Prostate gland (tissue), 2 donors: ENCODE measurements around the gene LRRC59. TPM values are rescaled to one million over a fixed set of nuclear protein-coding genes. Genes with fewer than 3 reads are reported as not detected.
A peak's percentile ranks its signal among the peaks of the same experiment; 100 is the strongest.

ENCODE experiments used
- DNase-seq: peaks from one replicate; pipeline ENCODE4 v3.0.0-alpha.2; 2019; ENCODE audit warnings: low spot score
- H3K27ac ChIP-seq, 2 donors: fragments of 200-600 bp; sonication (generic); 2 replicates each; pipeline ENCODE4 v1.5.1; 2017 to 2019
- H3K27me3 ChIP-seq: fragments of 200-600 bp; sonication (generic); replicated peaks from 2 replicates; pipeline ENCODE4 v1.5.1; 2019; ENCODE audit not compliant: insufficient read depth
- H3K36me3 ChIP-seq, 2 donors: fragments of 200-600 bp; sonication (generic); 1 replicate in 1 of 2; 2 replicates in 1 of 2; pipeline versions ENCODE4 v1.5.1 to v1.8.1; 2017 to 2019
- H3K4me1 ChIP-seq: fragments of 200-600 bp; sonication (generic); replicated peaks from 2 replicates; pipeline ENCODE4 v1.5.1; 2019
- H3K4me3 ChIP-seq, 2 donors: fragments of 200-600 bp; sonication (generic); 2 replicates each; pipeline ENCODE4 v1.5.1; 2017 to 2019
- H3K9me3 ChIP-seq: fragments of 200-600 bp; sonication (generic); 2 replicates; pipeline ENCODE4 v1.5.1; 2017
- CTCF ChIP-seq, 4 experiments: fragments of 200-600 bp in 2 of 4; fragments of 450-650 bp in 2 of 4; sonication (generic) in 2 of 4; IDR thresholded peaks; 1 replicate in 3 of 4; 2 replicates in 1 of 4; pipeline ENCODE4 v1.5.1; 2016 to 2019; ENCODE audit warnings: antibody characterized with exemption in 4 of 4, mild to moderate bottlenecking in 2 of 4, moderate library complexity in 2 of 4
- POLR2A ChIP-seq: fragments of 450-650 bp; IDR thresholded peaks from one replicate; pipeline ENCODE4 v1.6.1; 2016; ENCODE audit warnings: antibody characterized with exemption, mild to moderate bottlenecking
- POLR2AphosphoS5 ChIP-seq: sonication (generic); formaldehyde crosslinking; IDR thresholded peaks from one replicate; pipeline ENCODE4 v1.6.1; 2017; ENCODE audit warnings: antibody characterized with exemption
- WGBS: methylation state at CpG from one replicate; pipeline ENCODE4 v1.1.5; 2018; 5-methylcytosine and 5-hydroxymethylcytosine counted together
- intact Hi-C: fragments of 100-400 bp; cut with DNase I; formaldehyde crosslinking; loops from one replicate; pipeline ENCODE4 v1.14.2; 2022
- total RNA-seq, 2 donors: library from RNA; depleted of rRNA; stranded (reverse); fragments of >200 nt; gene quantifications; one replicate each; pipeline ENCODE4 v1.1.0, GENCODE V29; 2016

The LRRC59 gene
- total RNA-seq, 2 donors from 2014 or later = 67.6 to 76.6 TPM

- H3K4me1 ChIP-seq = peaks cover 7% of the 10 kb centered on the region
- DNase-seq = peak; percentile 57
- peak overlapping the region; percentile 67 to 68 for H3K4me3 ChIP-seq
- intact Hi-C loops = no loop called here
- TF ChIP-seq POLR2AphosphoS5 (no peak), POLR2A (peak; percentile 27)
- peak overlapping the region; percentile 81 to 91 for H3K27ac ChIP-seq
- 19% methylated on average over 4 of the region's 4 CpGs for WGBS
- no peaks in the 10 kb centered on the region for H3K27me3 ChIP-seq
- H3K36me3 ChIP-seq = no peaks in the 10 kb centered on the region
- no peaks in the 10 kb centered on the region for H3K9me3 ChIP-seq
These were observed 29.8 kb upstream of the LRRC59 start for GRCh38 chr17:50426814-50427787.

GRCh38 chr17:50426472-50426782, 29.1 kb upstream of the LRRC59 start:
- H3K36me3 ChIP-seq = no peaks in the 10 kb centered on the region
- H3K4me3 ChIP-seq = peak overlapping the region; percentile 67 to 68
- H3K27ac ChIP-seq = peak overlapping the region; percentile 81 to 91
- H3K4me1 ChIP-seq = peaks cover 7% of the 10 kb centered on the region
- intact Hi-C loops = no loop called here
- H3K9me3 ChIP-seq = no peaks in the 10 kb centered on the region
- no peak for TF ChIP-seq POLR2A
- no peak for TF ChIP-seq CTCF (IDR thresholded peaks at IDR 0.05)
- no peak for TF ChIP-seq POLR2AphosphoS5
- WGBS = 1% methylated on average over 7 of the region's 7 CpGs
- DNase-seq = no peak
- H3K27me3 ChIP-seq = no peaks in the 10 kb centered on the region

GRCh38 chr17:50425682-50426471, 28.6 kb upstream of the LRRC59 start, which contains the start of gene ACSF2:
Gene ACSF2 (plus strand): TSS chr17:50426218. CDS start chr17:50426262, 44 bp downstream.
- peak; percentile 87 for DNase-seq
- peak; percentile 93 for TF ChIP-seq POLR2A
- no peak for TF ChIP-seq CTCF (IDR thresholded peaks at IDR 0.05)
- peak; percentile 81 for TF ChIP-seq POLR2AphosphoS5
- peak within 1 kb of the TSS; percentile 81 to 91 for H3K27ac ChIP-seq
- no peaks in the 10 kb centered on the region for H3K36me3 ChIP-seq
- no peaks in the 10 kb centered on the region for H3K27me3 ChIP-seq
- intact Hi-C loops = no loop called here
- peaks cover 7% of the 10 kb centered on the region for H3K4me1 ChIP-seq
- under 1% methylated on average over 65 of the region's 70 CpGs for WGBS
- peak within 1 kb of the TSS; percentile 67 to 68 for H3K4me3 ChIP-seq
- H3K9me3 ChIP-seq = no peaks in the 10 kb centered on the region

- Histone ChIP-seq H3K4me1 (peaks cover 7% of the 10 kb centered on the region), H3K27me3 (no peaks in the 10 kb centered on the region), H3K27ac (peak overlapping the region; percentile 81 to 91), H3K9me3 (no peaks in the 10 kb centered on the region), H3K36me3 (no peaks in the 10 kb centered on the region), H3K4me3 (peak overlapping the region; percentile 67 to 68)
- intact Hi-C loops = no loop called here
- no peak for TF ChIP-seq POLR2AphosphoS5
- no peak for DNase-seq
- WGBS = 78% methylated on average over 8 of the region's 8 CpGs
These were observed 27.8 kb upstream of the LRRC59 start for GRCh38 chr17:50424996-50425681.

GRCh38 chr17:50424246-50424995, 27.1 kb upstream of the LRRC59 start:
- no peaks in the 10 kb centered on the region for H3K36me3 ChIP-seq
- 73% methylated on average over 9 of the region's 9 CpGs for WGBS
- H3K4me1 ChIP-seq = peaks cover 7% of the 10 kb centered on the region
- H3K27ac ChIP-seq = peak overlapping the region; percentile 81 to 91
- H3K4me3 ChIP-seq = no peak overlapping the region
- intact Hi-C loops = no loop called here
- TF ChIP-seq CTCF (IDR thresholded peaks at IDR 0.05) (no peak), POLR2AphosphoS5 (no peak), POLR2A (no peak)
- no peak for DNase-seq
- no peaks in the 10 kb centered on the region for H3K27me3 ChIP-seq
- no peaks in the 10 kb centered on the region for H3K9me3 ChIP-seq
